ENCODE results near the gene FITM2. TPM values are rescaled to one million over a fixed set of nuclear protein-coding genes. Genes with fewer than 3 reads are reported as not detected.

FITM2 gene
- total and polyA plus RNA-seq, 2 experiments from 2014 or later, result 4.6 to 6.7 TPM

- no peaks in the 10 kb centered on the region for H3K79me2 ChIP-seq
- no peak overlapping the region for H3K4me2 ChIP-seq
- no peaks in the 10 kb centered on the region for H3K9me2 ChIP-seq (replicated peaks; ENCODE audit: insufficient read depth)
- no peak for DNase-seq (ENCODE audit: low spot score)
- H2AFZ ChIP-seq, result no peak overlapping the region
- H3K4me1 ChIP-seq (ENCODE audit: insufficient read depth), result peaks cover 6% of the 10 kb centered on the region
- H4K20me1 ChIP-seq (ENCODE audit: insufficient read depth, poor library complexity, severe bottlenecking), result no peaks in the 10 kb centered on the region
- H3K9me3 ChIP-seq (ENCODE audit: low read depth), result no peaks in the 10 kb centered on the region
- no peaks in the 10 kb centered on the region for H3K36me3 ChIP-seq (replicated peaks; ENCODE audit: insufficient read depth, low read depth)
- TF ChIP-seq EZH2 (IDR thresholded peaks at IDR 0.05; ENCODE audit: borderline replicate concordance) (no peak), CTCF (IDR thresholded peaks at IDR 0.05; ENCODE audit: poor library complexity) (no peak), EZH2phosphoT487 (IDR thresholded peaks at IDR 0.05; ENCODE audit: low read depth, severe bottlenecking, unreplicated experiment) (no peak)
- no peak overlapping the region for H3K27ac ChIP-seq
- no peaks in the 10 kb centered on the region for H3K27me3 ChIP-seq
- no peak overlapping the region for H3K4me3 ChIP-seq
These were observed 3.9 kb upstream of the FITM2 start for GRCh38 chr20:44314870-44315269.

- Histone ChIP-seq H3K4me1 (ENCODE audit: insufficient read depth) (peaks cover 11% of the 10 kb centered on the region), H3K36me3 (replicated peaks; ENCODE audit: insufficient read depth, low read depth) (no peaks in the 10 kb centered on the region), H2AFZ (peak overlapping the region; percentile 81), H3K4me3 (peak overlapping the region; percentile 69), H3K27me3 (no peaks in the 10 kb centered on the region), H3K79me2 (peaks cover 22% of the 10 kb centered on the region), H3K27ac (peak overlapping the region; percentile 77), H3K9me3 (ENCODE audit: low read depth) (no peaks in the 10 kb centered on the region), H3K4me2 (peak overlapping the region; percentile 96), H4K20me1 (ENCODE audit: insufficient read depth, poor library complexity, severe bottlenecking) (no peaks in the 10 kb centered on the region), H3K9me2 (replicated peaks; ENCODE audit: insufficient read depth) (no peaks in the 10 kb centered on the region)
- TF ChIP-seq CTCF (IDR thresholded peaks at IDR 0.05; ENCODE audit: poor library complexity), result no peak
- TF ChIP-seq EZH2phosphoT487 (IDR thresholded peaks at IDR 0.05; ENCODE audit: low read depth, severe bottlenecking, unreplicated experiment), result no peak
- TF ChIP-seq EZH2 (IDR thresholded peaks at IDR 0.05; ENCODE audit: borderline replicate concordance), result no peak
- DNase-seq (ENCODE audit: low spot score), result peak; percentile 73
- 20% methylated on average over 14 of the region's 17 CpGs for WGBS (ENCODE audit: low lambda C conversion rate, missing lambda C conversion rate)
These were observed 989 bp downstream of the FITM2 start for GRCh38 chr20:44309763-44310663.

- Histone ChIP-seq H3K9me3 (ENCODE audit: low read depth) (no peaks in the 10 kb centered on the region), H3K4me2 (no peak overlapping the region), H3K79me2 (peaks cover 27% of the 10 kb centered on the region), H2AFZ (no peak overlapping the region), H3K36me3 (replicated peaks; ENCODE audit: insufficient read depth, low read depth) (no peaks in the 10 kb centered on the region), H4K20me1 (ENCODE audit: insufficient read depth, poor library complexity, severe bottlenecking) (no peaks in the 10 kb centered on the region), H3K9me2 (replicated peaks; ENCODE audit: insufficient read depth) (no peaks in the 10 kb centered on the region), H3K4me3 (no peak overlapping the region), H3K27me3 (no peaks in the 10 kb centered on the region), H3K27ac (no peak overlapping the region), H3K4me1 (ENCODE audit: insufficient read depth) (peaks cover 24% of the 10 kb centered on the region)
- WGBS (ENCODE audit: low lambda C conversion rate, missing lambda C conversion rate), result 97% methylated on average over 9 of the region's 9 CpGs
- no peak for TF ChIP-seq EZH2phosphoT487 (IDR thresholded peaks at IDR 0.05; ENCODE audit: low read depth, severe bottlenecking, unreplicated experiment)
- no peak for TF ChIP-seq EZH2 (IDR thresholded peaks at IDR 0.05; ENCODE audit: borderline replicate concordance)
- TF ChIP-seq CTCF (IDR thresholded peaks at IDR 0.05; ENCODE audit: poor library complexity), result no peak
- no peak for DNase-seq (ENCODE audit: low spot score)
These were observed 4.1 kb downstream of the FITM2 start for GRCh38 chr20:44306927-44307326.

Data from hepatocyte (in vitro differentiated cells).